GM19463 (cell line): ENCODE measurements around the gene ADAMTS2.
"Not testable (repeated sequence)": the region's sequence is repeated elsewhere in the genome, so short reads cannot be mapped to it uniquely, and the experiment has no call there.

Experiments
- ATAC-seq: cut with Tn5 transposase; IDR thresholded peaks from one replicate; pipeline ENCODE4 v1.9.1; 2021; ENCODE audit warnings: mild to moderate bottlenecking, moderate library complexity; ENCODE audit not compliant: unreplicated experiment

ADAMTS2 gene

DNA sequence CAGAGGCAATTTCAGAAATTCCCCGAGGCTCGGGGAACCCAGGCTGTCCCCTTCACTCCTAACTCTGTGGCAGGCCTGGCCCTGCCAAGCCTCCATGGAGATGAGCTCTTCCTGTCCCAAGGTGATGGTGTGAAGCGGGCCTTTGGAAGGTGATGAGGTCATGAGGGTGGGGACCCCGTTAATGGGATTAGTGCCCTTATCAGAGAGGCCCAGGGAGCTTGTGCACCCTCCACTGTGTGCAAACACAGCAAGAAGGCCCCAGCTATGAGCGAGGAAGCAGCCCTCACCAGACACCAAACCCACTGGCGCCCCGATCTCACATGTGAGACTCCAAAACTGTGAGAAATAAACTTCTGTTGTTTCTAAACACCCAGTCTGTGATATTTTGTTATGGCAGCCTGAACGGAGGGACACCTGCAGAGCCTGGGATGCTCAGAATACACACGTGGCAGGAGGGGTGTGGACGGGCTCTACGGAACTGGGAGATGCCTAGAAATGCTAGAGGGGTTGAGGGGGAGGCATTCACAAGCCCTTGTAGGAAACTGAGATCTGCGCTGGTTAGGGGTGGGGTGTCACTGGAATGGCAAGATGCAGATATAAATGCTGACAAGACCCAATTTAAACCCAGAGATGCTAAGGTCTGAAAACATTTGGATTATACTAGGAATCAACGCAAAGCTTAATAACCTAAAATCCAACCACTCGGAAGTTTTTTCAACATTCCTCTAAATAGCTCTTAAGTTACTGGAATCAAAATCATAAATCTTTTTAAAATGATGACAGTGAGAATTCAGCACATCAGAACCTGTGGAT lies 46.9 kb downstream of the ADAMTS2 start:
- ATAC-seq = no peak

DNA sequence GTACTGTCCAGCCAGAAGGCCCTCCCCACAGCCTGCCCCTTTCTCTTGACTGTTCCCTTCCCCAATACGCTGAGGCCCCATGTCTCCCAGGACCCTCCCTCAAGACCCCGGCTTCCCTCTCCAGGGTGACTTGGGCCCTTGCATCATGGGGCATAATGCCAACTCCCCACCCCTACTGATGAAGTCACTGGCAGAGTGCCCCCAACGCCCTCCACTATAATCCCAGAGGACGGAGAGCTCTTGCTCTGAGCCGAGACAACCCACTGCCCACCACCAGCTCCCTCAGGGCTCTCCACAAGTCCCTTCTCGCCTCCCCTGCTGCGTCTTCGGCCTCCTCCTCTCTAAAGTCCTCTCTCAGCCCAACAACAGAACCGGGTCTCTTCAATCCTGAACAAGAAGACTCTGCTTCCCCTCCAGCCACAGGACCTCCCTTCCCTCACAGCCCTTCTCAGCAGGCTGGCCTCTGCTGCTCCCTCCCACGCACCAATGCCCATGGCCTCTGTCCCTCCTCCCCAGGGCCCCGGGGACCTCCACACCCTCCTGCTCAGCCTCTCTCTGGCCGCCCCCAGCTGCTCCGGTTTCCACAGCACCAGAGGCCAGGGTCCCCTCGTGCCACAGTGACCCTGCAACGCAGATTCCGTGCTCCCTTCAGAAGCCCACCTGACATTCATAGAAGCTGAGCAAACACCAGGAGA lies 47.6 kb downstream of the ADAMTS2 start:
- no peak for ATAC-seq

DNA sequence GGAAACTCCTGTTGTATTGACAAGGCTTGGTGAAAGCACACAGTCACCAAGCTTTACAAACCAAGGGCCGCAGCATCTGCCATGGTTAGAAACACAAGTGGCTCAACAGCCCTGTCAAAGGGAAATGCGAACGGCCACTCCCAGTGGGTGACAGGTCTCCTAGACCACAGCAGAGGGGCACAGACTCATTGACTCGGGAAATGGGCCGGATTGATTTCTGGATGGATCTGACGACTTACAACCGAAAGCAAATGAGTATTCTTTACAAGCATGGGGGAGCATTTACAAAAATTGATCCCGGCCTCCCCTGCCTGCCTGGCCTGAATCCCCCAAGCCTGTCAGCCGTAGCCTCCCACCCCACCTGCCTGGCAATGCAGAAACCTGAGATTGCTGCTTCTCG lies 48.2 kb downstream of the ADAMTS2 start:
- no peak for ATAC-seq

DNA sequence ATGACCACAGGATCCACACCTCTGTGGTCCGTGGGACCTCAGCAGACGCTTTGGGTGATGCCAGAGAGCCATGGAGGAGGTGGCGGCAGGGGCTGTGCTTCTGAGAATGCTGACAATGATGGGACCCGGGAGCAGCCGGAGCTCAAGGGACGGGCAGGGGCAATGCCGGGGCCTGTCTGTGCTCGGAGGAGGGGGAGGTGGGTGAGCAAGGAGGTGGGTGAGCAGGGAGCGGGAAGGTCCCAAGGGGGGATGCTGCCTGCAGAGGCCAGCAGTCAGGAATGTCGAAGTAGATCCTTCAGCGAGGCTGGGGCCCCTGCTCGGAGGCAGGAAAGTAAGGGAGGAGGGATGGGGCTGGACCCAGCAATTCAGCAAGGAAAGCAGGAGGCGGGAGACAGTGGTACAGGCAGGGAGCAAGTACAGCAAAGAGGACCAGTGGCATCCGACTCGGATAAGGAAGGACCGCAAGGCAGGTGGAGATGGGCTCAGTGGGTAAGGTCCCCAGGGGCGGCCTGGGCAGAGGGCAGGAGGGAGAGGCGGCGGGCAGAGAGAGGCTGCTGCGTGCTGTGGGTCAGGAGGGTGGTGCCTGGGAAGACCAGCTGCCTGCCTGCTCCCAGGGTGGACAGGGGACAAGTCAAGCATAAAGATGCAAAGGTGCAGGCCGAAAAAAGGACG lies 49.0 kb downstream of the ADAMTS2 start:
- ATAC-seq = no peak

DNA sequence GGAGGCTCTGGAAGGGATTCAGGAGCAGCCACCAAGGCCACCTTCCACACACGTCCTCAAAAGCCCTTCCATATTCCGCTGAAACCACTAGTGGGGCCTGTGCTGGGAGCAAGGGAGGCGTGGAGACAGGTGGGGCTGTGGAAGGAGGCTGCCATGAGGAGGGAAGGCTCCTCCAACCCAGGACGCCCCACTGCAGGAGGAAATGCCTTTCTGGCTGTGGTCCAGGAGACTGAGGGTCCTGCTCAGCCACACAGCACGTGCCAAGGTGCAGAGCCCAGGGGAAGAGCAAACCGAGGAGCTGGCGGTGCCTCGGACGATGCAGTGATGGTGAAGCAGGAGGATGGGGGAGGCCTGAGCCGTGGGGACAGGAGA lies 49.5 kb downstream of the ADAMTS2 start:
- no peak for ATAC-seq

DNA sequence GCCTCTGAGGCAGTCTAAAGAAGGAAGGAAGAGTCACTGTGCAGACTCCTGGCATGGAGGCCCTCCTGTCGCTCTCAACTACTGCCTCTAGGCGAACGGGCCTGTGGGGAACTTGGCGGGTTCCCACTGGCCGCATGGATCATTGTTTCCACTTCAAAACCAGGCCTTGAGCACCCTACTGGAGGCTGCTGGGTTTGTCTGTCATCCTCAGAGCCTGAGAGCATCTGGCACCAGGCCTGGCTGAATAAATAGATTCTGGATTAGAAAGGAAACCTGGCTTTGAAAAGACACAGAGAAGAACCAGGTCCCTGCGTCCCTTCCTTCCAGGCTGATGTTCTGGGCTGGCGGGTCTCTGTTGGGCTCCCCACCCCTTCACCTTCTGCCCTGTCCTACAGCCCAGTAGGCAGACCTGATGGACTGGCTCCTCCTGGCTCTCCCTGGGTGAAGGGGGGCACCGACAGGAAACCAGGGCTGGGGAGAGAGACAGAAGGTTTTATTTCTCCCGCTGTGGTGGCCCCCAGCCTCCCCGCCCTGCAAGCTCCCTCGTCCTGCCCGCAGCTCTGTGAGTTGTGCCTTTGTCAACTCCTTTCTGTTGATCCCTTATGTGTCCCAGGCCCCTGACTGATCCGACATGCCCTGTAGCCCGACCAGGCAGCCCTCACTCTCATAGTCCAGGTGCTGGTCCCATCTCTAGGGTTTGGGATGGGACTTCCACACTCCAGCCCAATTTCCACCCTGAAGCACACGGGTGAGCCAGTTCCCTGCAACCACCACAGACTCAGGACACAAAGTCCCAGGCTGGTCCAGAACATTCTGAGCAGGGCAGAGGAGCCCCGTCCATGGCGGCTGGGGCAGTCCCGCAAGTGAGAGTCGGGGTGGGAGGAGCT lies 50.1 kb downstream of the ADAMTS2 start:
- ATAC-seq = no peak

DNA sequence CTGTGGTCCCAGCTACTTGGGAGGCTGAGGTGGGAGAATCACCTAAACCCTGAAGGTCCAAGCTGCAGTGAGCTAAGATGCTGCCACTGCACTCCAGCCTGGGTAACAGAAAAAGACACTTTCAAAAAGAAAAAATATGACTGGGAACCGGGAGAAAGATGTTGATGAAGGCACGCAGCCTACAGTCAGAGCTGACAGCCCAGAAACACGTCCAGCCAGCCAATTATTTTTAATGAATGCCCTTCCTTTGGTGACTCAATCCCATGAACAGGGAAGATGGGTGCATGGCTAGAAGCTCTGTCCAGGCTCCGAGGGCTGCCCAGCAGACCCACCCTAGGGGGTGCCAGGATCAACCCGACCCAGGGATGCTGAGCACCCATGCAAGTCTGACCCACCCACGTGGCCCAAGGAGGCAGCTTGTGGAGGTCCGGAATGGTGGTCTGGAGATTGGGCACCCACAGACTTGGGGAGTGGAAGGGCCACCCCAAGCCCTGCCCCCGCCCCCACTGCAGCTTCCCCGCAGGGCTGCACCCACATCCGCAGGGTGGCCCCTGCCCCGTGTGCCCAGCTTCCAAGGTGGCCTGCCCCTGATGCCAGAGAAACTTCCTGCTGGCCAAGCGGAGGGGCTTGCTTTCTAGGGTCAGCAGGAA lies 51.0 kb downstream of the ADAMTS2 start:
- ATAC-seq = no peak

DNA sequence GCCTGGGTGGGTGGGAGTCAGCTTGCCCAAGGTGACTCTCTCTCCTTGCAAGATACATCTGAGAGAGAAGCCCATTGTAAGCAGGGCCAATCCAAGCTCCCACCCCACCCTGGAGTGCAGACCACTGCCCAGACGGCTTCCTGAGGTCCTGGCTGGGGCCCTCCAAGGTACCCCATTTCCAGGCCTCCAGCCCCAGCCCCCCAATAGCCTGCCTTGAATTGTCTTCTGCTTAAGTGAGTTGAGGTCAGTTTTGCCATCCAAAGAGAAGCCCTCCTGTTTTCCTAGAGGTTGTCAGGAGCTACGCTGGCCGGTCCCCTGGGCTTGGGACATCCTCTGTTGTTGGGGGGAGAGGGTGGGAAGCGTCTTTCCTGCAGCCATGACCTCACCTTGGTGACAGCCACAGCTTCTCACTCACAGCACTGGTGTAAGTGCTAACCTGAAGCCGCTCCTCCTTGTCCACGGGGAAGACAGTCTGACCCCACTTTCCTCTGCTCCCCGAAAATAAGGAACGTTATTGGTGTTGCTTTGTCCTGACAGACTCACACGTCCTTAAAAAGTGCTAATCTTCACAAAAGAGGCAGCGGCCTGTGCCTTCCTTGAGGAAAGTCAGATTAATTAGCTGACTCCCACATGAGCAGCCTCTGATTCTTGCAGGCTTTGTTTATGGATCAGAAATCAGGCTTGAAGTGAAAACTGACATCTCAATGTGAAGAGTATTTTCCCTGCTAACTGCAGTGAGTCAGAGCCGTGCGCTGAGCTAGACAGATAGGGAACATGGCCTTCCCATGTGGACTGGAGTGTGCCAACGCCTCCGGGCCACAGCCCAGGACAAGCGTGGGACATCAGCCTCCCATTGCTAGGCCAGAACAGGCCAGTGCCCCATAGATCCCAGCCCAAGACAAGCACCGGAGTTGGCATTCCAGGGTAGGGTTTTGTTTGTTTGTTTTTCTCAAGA lies 52.3 kb downstream of the ADAMTS2 start:
- no peak for ATAC-seq

DNA sequence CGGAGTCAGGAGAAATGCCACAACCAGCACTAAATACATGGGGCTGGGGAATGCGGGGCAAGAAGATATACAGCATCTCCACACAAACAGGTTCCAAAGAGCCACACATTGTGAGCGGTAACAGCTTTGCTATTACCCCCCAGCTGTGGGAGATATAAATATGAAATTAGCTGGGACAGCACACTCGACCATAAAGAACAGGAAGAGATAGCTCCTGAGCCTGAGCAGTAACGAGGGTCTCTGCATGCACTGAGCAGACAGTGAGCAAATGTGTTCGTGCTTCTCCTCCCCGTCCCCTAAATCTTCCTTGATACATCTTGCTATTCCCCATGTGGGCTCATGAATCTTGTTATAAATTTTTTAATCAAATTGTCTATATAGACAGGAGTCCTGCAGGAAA lies 53.1 kb downstream of the ADAMTS2 start:
- ATAC-seq = no peak

DNA sequence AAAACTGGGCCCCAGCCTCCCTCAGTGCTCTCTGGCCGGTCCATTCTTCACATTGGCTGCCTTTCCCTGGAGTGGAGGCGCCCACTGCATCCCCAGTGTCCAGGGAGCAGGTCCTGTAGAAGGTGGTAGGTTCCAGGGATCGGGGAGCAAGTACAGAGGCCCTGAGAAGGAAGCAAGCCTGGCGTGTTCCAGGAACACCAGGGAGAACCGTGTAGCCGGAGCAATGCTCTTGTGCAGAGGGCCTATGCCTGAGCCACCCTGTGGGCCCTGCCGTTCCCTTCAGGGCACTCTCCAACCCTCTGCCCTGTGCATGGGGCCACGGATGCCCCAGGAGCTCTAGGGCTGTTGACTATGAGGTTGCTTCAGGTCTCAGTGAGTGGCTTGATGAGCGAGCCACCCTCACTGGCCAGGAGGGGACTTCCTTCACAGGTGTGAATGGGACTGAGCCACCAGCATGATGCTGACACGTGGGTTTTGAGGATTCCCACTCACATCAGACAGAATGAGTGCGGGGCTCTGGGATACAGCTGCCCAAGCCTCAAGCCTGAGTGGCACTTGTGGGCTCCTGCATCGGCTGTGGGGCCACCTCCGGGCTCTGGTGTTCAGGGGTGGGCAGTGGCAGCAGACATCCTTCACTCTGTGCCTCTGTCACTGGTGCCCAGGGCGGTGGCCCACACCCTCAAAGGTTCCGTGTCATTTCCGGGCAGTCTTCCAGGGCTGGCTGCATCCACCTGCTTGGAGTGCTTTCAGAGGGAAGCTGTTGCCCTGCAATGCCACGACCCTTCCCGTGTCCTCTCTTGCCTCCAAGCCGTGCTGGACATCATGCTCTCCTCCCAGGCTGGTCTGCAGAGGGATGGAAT lies 54.4 kb downstream of the ADAMTS2 start:
- ATAC-seq = no peak

DNA sequence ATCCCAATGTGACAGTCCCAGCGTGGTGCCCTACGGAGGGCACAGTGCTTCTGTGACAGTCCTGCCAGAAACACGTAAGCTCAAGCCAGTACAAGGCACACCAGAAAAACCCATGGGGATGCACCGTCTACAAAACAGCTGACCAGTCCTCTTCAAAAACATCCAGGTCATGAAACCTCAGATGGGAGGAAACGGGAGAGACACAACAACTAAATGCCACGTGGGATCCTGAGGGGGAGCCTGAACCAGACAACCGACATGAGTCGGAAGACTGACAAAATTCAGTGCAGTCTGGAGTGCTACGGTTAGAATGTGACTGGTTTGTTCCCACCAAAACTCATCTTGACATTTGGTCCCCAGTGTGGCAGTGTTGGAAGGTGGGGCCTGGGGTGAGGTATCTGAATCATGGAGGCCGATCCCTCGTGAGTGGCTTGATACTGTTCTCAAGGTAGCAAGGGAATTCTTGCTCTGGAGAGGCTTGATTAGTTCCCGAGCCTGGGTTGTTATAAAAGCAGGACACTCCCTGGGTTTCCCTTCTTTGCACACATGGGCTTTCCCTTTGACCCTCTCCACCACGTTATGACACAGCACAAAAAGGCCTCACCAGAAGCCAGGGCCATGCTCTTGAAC lies 55.4 kb downstream of the ADAMTS2 start:
- ATAC-seq = no peak

DNA sequence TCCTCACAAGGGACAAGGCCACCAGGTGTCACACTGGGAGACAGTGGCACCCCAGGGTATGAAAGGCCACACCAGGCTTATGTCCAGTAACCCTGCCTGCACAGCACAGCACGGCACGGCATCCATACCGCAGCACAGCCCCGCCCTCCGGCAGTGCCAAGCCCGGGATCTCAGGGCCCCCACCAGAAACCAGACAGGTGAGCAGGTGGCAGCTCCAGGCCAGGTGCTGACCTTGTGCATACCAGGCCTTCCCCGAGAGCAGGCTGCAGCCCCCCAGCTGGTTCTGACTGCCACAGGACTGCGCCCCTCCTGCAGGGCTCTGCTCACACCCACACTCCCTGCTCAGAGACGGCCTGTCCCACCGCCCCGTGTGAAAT lies 56.5 kb downstream of the ADAMTS2 start:
- ATAC-seq = no peak

DNA sequence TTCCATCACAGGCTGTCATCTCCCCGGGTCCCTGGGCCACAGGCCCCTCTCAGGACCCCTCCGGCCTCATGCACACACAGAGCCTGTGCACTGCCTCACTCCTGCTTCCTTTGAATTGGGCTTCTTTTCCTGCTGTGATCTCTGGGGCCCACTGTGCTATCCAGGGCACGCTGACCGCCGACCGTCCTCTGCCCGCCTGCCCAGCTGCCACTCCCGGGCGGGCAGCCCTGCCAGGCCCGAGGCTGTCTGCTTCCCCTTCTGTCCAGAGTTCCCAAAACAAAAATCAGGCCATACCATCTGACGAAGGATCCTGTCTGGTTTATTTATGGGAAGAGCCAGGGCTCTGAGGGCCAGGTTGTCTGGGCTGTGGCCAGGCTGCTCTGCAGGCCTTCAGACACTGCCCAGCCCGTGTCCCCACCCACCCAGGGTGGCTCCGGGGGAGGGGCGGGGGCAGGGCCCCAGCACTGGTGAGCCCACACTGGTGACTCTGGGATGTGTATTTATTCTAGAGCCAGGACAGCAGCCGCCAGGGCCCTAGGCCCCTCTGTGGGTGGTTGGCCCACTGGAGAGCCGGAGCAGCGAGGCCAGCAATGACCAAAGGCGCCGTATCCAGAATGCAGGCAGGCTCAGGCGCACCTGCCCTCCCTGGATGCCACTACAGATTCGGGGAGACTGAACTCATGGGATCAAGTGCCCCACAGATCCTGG lies 57.0 kb downstream of the ADAMTS2 start:
- no peak for ATAC-seq

DNA sequence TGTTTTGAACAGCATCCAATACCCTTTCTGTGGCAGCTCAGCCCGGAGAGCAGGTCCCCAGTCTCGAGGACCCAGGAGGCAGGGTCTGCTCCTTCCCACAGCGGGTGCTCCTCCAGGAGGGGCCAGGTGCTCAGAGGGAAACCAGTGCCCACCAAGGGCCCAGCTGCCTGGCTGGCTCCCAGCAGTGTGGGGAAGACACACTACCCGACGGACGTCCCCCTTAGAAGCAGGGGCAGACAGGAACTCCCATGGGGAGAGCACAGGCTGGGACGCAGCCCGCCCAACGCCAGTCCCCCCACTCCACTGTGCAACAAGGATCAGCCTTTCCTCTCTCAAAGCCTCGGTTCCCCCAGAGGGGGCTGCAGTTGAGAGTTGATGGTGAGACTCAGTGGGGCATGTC lies 57.6 kb downstream of the ADAMTS2 start:
- ATAC-seq = no peak

DNA sequence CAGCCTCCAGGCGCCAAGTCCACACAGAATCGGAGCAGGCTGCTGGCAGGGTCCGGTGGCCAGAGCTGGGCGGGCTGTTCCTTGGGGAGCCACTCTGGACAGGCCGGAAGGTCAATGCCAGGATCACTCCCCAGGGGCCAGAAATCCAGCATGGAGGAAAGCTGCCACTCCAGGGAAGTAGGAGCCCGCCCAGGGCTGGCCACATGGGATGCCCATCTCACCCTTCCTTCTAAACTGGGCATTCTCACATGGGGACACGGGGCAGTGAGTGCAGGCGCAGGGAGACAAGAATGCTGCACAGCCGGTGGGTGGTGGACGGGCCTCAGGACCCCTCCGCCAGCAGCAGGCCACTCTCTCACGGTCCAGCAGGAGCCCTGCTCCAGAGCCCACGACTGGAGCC lies 58.2 kb downstream of the ADAMTS2 start:
- ATAC-seq = no peak

DNA sequence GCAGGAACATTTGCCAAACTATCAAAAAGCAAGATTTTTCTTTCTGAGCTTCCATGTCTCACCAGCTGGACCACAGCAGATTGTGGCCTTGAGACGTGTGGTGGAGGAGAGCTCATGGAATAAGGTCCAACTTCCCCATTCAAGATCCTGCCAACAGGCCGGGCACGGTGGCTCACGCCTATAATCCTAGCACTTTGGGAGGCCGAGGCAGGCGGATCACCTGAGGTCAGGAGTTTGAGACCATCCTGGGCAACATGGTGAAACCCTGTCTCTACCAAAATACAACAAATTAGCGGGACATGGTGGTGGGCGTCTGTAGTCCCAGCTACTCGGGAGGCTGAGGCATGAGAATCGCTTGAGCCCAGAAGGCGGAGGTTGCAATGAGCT lies 59.5 kb downstream of the ADAMTS2 start:
- not testable (repeated sequence) for ATAC-seq
